GM21447 (cell line): Measurements from ENCODE around the gene ITGA1.
A peak's percentile ranks its signal among the peaks of the same experiment; 100 is the strongest.
"Not testable (repeated sequence)": the region's sequence is repeated elsewhere in the genome, so short reads cannot be mapped to it uniquely, and the experiment has no call there.

Source experiments
- ATAC-seq: cut with Tn5 transposase; IDR thresholded peaks from one replicate; pipeline ENCODE4 v1.9.1; 2021; ENCODE audit not compliant: unreplicated experiment

Gene ITGA1

GRCh38 chr5:52947208-52947607 is 159.5 kb downstream of the ITGA1 start:
- no peak for ATAC-seq

GRCh38 chr5:52947851-52948250 is 160.1 kb downstream of the ITGA1 start:
- ATAC-seq = no peak

- peak; percentile 99 for ATAC-seq
Observed at GRCh38 chr5:52948418-52949076, 160.8 kb downstream of the ITGA1 start.

GRCh38 chr5:52950686-52951085 is 163.0 kb downstream of the ITGA1 start:
- ATAC-seq = no peak

GRCh38 chr5:52952483-52952882 is 164.8 kb downstream of the ITGA1 start:
- no peak for ATAC-seq

- no peak for ATAC-seq
Observed at GRCh38 chr5:52956014-52956413, 168.3 kb downstream of the ITGA1 start.

- ATAC-seq = peak; percentile 70
Observed at GRCh38 chr5:52956915-52957747, 169.4 kb downstream of the ITGA1 start.

- ATAC-seq = no peak
Observed at GRCh38 chr5:52961274-52961681, 173.6 kb downstream of the ITGA1 start.

- ATAC-seq = no peak
Observed at GRCh38 chr5:52963636-52964035, 175.9 kb downstream of the ITGA1 start.

GRCh38 chr5:52964138-52964537 is 176.4 kb downstream of the ITGA1 start:
- no peak for ATAC-seq

- not testable (repeated sequence) for ATAC-seq
Observed at GRCh38 chr5:52976157-52976556, 188.4 kb downstream of the ITGA1 start.

- no peak for ATAC-seq
Observed at GRCh38 chr5:52977264-52977897, 189.7 kb downstream of the ITGA1 start.

GRCh38 chr5:52981507-52981906 is 193.8 kb downstream of the ITGA1 start:
- no peak for ATAC-seq

GRCh38 chr5:52983731-52984636 is 196.3 kb downstream of the ITGA1 start:
- no peak for ATAC-seq

GRCh38 chr5:52985306-52985705 is 197.6 kb downstream of the ITGA1 start:
- no peak for ATAC-seq

GRCh38 chr5:52987711-52988331 is 200.1 kb downstream of the ITGA1 start:
- no peak for ATAC-seq

GRCh38 chr5:52988335-52989024 is 200.8 kb downstream of the ITGA1 start:
- ATAC-seq = peak; percentile 4

GRCh38 chr5:52989025-52989780 is 201.5 kb downstream of the ITGA1 start, which contains the start of gene ITGA2:
Gene ITGA2 (plus strand): TSS chr5:52989352. CDS start chr5:52989469, 117 bp downstream.
- peak; percentile 59 for ATAC-seq
